Activated CD8-positive, alpha-beta T cell treated with anti-CD3 and anti-CD28 coated beads for 36 hours (primary cell): Measurements from ENCODE around the gene HMCN2. TPM values are rescaled to one million over a fixed set of nuclear protein-coding genes. Genes with fewer than 3 reads are reported as not detected.

Source experiments
- ATAC-seq: fragments of 200-7000 bp; cut with Tn5 transposase; one replicate; pipeline ENCODE4 v1.10.0; 2021; ENCODE audit warnings: mild to moderate bottlenecking, moderate library complexity
- CTCF ChIA-PET: fragments of 350-600 bp; sonication (Branson Sonifier 250); formaldehyde crosslinking; loops from one replicate; lab custom pipeline; 2021; ENCODE audit warnings: antibody characterized with exemption; lab: Charles Lee
- POLR2A ChIA-PET: fragments of 350-600 bp; sonication (Branson Sonifier 250); formaldehyde crosslinking; loops from one replicate; lab custom pipeline; 2021; ENCODE audit warnings: antibody characterized with exemption; lab: Charles Lee
- DNase-seq: peaks from one replicate; pipeline ENCODE4 v3.0.0-alpha.2; 2020
- H3K27ac Mint-ChIP-seq: one replicate; pipeline ENCODE4 v1.8.0; 2021; ENCODE audit warnings: mild to moderate bottlenecking, mixed read lengths
- H3K27me3 Mint-ChIP-seq: one replicate; pipeline ENCODE4 v1.8.0; 2021; ENCODE audit warnings: mixed read lengths
- H3K36me3 Mint-ChIP-seq: one replicate; pipeline ENCODE4 v1.8.0; 2021; ENCODE audit warnings: low read depth, mixed read lengths
- H3K4me1 Mint-ChIP-seq: one replicate; pipeline ENCODE4 v1.8.0; 2021; ENCODE audit warnings: low read depth, mixed read lengths
- H3K4me3 Mint-ChIP-seq: one replicate; pipeline ENCODE4 v1.8.0; 2021; ENCODE audit warnings: mild to moderate bottlenecking, moderate library complexity, mixed read lengths
- H3K9me3 Mint-ChIP-seq: one replicate; pipeline ENCODE4 v1.8.0; 2021; ENCODE audit warnings: mixed read lengths
- CTCF ChIP-seq: fragments of 200-600 bp; IDR thresholded peaks from one replicate; pipeline ENCODE4 v1.8.0; 2022; ENCODE audit warnings: antibody characterized with exemption, mild to moderate bottlenecking
- intact Hi-C: fragments of 100-400 bp; cut with micrococcal nuclease; formaldehyde crosslinking; loops from one replicate; pipeline ENCODE4 v1.10.0; 2022
- total RNA-seq, 2 experiments: library from RNA; stranded (reverse); gene quantifications; one replicate each; pipeline ENCODE4 v1.2.3, GENCODE V29; 2021

The HMCN2 gene
- total RNA-seq, 2 experiments from 2014 or later: not detected

DNA sequence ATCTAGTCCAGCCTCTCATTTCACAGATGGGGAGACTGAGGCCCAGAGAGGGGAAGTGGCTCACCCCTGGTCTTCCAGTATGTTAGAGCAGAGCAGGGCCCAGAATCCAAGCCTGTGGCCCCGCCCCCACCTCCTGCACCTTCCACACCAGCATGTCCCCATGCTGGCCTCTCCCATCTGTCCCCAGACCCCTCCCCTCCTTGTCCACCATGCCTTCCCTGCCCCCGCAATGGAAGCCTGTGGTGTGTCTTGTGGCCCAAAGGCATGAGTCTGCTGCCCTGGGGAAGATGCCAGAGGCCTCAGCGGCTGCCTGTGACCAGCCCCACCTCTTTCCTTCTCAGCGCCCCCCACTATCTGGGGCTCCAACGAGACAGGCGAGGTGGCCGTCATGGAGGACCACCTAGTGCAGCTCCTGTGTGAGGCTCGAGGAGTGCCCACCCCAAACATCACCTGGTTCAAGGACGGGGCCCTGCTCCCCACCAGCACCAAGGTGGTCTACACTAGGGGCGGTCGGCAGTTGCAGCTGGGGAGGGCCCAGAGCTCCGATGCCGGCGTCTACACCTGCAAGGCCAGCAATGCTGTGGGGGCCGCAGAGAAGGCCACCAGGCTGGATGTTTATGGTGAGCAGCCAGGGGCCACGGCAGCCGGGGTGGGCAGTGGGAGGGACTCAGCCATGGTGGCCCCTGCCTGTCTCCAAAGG, 87.2 kb downstream of the HMCN2 start:
- no peaks in the 10 kb centered on the region for H3K4me1 Mint-ChIP-seq
- ATAC-seq (no peak), DNase-seq (no peak)
- no peaks in the 10 kb centered on the region for H3K9me3 Mint-ChIP-seq
- H3K4me3 Mint-ChIP-seq: no peak overlapping the region
- H3K27me3 Mint-ChIP-seq: no peaks in the 10 kb centered on the region
- intact Hi-C loops: no loop called here
- CTCF ChIA-PET: no interaction called here
- no peak overlapping the region for H3K27ac Mint-ChIP-seq
- no peak for TF ChIP-seq CTCF
- POLR2A ChIA-PET: no interaction called here
- H3K36me3 Mint-ChIP-seq: no peaks in the 10 kb centered on the region

DNA sequence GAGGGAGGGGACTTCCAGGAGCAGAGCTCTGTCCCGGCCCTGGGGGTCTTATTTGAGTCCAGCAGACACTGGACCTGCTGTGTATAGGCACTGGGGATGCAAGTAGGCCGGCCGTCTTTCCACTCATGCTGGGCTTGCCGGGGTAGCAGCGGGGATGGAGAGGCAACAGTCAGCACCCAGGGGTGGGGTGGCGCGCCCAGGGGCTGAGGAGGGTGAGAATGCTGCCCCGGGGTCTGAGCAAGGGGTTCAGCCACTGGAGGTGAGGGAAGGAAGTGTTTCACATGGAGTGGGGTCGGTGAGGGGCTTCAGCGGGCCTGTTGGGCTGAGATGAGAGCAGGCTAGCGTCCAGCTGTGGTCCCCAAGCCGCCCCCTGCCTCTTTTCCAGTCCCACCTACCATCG, 88.8 kb downstream of the HMCN2 start:
- no peaks in the 10 kb centered on the region for H3K27me3 Mint-ChIP-seq
- intact Hi-C loops: no loop called here
- no peak for TF ChIP-seq CTCF
- DNase-seq (no peak), ATAC-seq (no peak)
- H3K9me3 Mint-ChIP-seq: no peaks in the 10 kb centered on the region
- ChIA-PET POLR2A (no interaction called here), CTCF (interaction anchor here (1.1 to 1.5 kb wide), 2 partner anchors 106 to 108 kb away, joined by 3 read pairs; no protein-coding TSS in a partner anchor)
- no peak overlapping the region for H3K4me3 Mint-ChIP-seq
- H3K27ac Mint-ChIP-seq: no peak overlapping the region
- no peaks in the 10 kb centered on the region for H3K4me1 Mint-ChIP-seq
- H3K36me3 Mint-ChIP-seq: no peaks in the 10 kb centered on the region

DNA sequence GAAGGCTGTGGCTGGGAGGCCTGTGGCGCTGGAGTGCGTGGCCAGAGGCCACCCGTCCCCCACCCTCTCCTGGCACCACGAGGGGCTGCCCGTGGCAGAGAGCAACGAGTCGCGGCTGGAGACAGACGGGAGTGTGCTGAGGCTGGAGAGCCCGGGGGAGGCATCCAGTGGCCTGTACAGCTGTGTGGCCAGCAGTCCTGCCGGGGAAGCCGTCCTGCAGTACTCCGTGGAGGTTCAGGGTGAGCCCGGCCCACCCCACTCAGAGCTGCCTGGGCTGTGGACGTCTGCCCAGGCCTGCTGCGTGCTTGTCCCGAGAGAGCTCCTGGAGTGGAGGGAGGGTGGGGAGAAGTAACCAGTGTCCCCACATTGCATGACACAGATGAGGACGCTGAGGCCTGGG, 89.2 kb downstream of the HMCN2 start:
- no peaks in the 10 kb centered on the region for H3K36me3 Mint-ChIP-seq

GRCh38 chr9:130356033-130356432, 90.5 kb downstream of the HMCN2 start:
- Mint-ChIP-seq H3K27ac (no peak overlapping the region), H3K4me1 (no peaks in the 10 kb centered on the region), H3K9me3 (no peaks in the 10 kb centered on the region), H3K27me3 (no peaks in the 10 kb centered on the region), H3K4me3 (no peak overlapping the region), H3K36me3 (no peaks in the 10 kb centered on the region)
- ChIA-PET POLR2A (no interaction called here), CTCF (no interaction called here)
- intact Hi-C loops: no loop called here
- no peak for ATAC-seq
- TF ChIP-seq CTCF: no peak
- no peak for DNase-seq

More for the DNA sequence above, 89.2 kb downstream of the HMCN2 start:
- CTCF ChIA-PET: interaction anchor here (1.5 kb wide), 1 partner anchor 109 kb away, joined by 3 read pairs; no protein-coding TSS in a partner anchor
- POLR2A ChIA-PET: no interaction called here
- TF ChIP-seq CTCF: no peak
- Mint-ChIP-seq H3K4me3 (no peak overlapping the region), H3K27me3 (no peaks in the 10 kb centered on the region), H3K9me3 (no peaks in the 10 kb centered on the region), H3K4me1 (no peaks in the 10 kb centered on the region), H3K27ac (no peak overlapping the region)
- ATAC-seq (no peak), DNase-seq (no peak)
- intact Hi-C loops: no loop called here

DNA sequence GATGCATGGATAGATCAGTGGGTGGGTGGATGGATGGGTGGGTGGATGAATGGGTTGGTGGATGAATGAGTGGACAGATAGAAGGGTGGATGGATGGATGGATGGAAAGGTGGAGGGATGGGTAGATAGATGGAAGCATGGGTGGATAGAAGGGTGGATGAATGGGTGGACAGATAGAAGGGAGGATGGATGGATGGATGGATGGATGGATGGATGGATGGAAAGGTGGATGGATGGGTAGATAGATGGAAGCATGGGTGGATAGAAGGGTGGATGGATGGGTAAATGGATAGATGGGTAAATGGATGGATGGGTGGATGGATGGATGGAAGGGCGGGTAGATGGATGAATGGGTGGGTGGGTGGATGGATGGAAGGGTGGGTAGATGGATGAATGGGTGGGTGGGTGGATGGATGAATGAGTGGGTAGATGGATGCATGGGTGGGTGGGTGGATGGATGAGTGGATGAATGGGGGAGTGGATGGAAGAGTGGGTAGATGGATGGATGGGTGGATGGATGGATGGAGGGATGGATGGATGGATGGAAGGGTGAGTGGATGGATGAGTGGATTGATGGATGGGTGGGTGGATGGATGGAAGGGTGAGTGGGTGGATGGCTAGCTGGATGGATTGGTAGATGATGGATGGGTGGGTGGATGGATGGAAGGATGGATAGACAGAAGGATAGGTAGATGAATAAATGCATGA, 91.5 kb downstream of the HMCN2 start:
- POLR2A ChIA-PET: no interaction called here
- CTCF ChIA-PET: no interaction called here
- H3K4me3 Mint-ChIP-seq: no peak overlapping the region
- ATAC-seq: no peak
- H3K36me3 Mint-ChIP-seq: no peaks in the 10 kb centered on the region
- intact Hi-C loops: no loop called here
- H3K27me3 Mint-ChIP-seq: no peaks in the 10 kb centered on the region
- H3K9me3 Mint-ChIP-seq: no peaks in the 10 kb centered on the region
- TF ChIP-seq CTCF: no peak
- no peaks in the 10 kb centered on the region for H3K4me1 Mint-ChIP-seq
- no peak overlapping the region for H3K27ac Mint-ChIP-seq
- DNase-seq: no peak
